PC-9 (cell line): ENCODE results near the gene EVI5L.

ENCODE experiments used
- EZH2 ChIP-seq: fragments of 200-600 bp; sonication (generic); IDR thresholded peaks from 2 replicates; pipeline ENCODE4 v1.8.0; 2017; ENCODE audit warnings: antibody characterized with exemption, low read depth
- TF ChIP-seq, protein P1 (sequence below): fragments of 200-600 bp; sonication (generic); conservative IDR thresholded peaks from 2 replicates; pipeline ENCODE4 v1.6.1; 2017; ENCODE audit warnings: mixed run types, antibody characterized with exemption, mild to moderate bottlenecking, moderate library complexity

GRCh38 chr19:7888145-7888825 is 58.3 kb downstream of the EVI5L start, which contains the start of gene LRRC8E:
- TF ChIP-seq, protein P1, sequence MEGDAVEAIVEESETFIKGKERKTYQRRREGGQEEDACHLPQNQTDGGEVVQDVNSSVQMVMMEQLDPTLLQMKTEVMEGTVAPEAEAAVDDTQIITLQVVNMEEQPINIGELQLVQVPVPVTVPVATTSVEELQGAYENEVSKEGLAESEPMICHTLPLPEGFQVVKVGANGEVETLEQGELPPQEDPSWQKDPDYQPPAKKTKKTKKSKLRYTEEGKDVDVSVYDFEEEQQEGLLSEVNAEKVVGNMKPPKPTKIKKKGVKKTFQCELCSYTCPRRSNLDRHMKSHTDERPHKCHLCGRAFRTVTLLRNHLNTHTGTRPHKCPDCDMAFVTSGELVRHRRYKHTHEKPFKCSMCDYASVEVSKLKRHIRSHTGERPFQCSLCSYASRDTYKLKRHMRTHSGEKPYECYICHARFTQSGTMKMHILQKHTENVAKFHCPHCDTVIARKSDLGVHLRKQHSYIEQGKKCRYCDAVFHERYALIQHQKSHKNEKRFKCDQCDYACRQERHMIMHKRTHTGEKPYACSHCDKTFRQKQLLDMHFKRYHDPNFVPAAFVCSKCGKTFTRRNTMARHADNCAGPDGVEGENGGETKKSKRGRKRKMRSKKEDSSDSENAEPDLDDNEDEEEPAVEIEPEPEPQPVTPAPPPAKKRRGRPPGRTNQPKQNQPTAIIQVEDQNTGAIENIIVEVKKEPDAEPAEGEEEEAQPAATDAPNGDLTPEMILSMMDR: no peak
- no peak for TF ChIP-seq EZH2
